ENCODE data around the gene ATP11C.

GRCh38 chrX:139967750-139968149, 34.9 kb upstream of the ATP11C start:
- TF ChIP-seq, protein P1, sequence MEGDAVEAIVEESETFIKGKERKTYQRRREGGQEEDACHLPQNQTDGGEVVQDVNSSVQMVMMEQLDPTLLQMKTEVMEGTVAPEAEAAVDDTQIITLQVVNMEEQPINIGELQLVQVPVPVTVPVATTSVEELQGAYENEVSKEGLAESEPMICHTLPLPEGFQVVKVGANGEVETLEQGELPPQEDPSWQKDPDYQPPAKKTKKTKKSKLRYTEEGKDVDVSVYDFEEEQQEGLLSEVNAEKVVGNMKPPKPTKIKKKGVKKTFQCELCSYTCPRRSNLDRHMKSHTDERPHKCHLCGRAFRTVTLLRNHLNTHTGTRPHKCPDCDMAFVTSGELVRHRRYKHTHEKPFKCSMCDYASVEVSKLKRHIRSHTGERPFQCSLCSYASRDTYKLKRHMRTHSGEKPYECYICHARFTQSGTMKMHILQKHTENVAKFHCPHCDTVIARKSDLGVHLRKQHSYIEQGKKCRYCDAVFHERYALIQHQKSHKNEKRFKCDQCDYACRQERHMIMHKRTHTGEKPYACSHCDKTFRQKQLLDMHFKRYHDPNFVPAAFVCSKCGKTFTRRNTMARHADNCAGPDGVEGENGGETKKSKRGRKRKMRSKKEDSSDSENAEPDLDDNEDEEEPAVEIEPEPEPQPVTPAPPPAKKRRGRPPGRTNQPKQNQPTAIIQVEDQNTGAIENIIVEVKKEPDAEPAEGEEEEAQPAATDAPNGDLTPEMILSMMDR (IDR thresholded peaks at IDR 0.05): no peak
- no peak for TF ChIP-seq POLR2A (IDR thresholded peaks at IDR 0.05)
